Panc1 (cell line): ENCODE measurements around the gene IGIP.

Source experiments
- CTCF ChIP-seq: fragments of 450-650 bp; IDR thresholded peaks from 2 replicates; pipeline ENCODE4 v1.5.1; 2017; ENCODE audit warnings: mild to moderate bottlenecking
- POLR2AphosphoS5 ChIP-seq: IDR thresholded peaks from 2 replicates; pipeline ENCODE4 v1.6.1; 2012; ENCODE audit warnings: mild to moderate bottlenecking, low read depth, low read length, moderate library complexity
- REST ChIP-seq, 2 experiments: IDR thresholded peaks; 2 replicates each; pipeline ENCODE4 v1.6.1; 2011 to 2012; ENCODE audit warnings: low read depth in 2 of 2, control low read depth in 1 of 2, low read length in 1 of 2, mild to moderate bottlenecking in 1 of 2, moderate library complexity in 1 of 2; ENCODE audit not compliant: insufficient read depth in 1 of 2
- SIN3A ChIP-seq: IDR thresholded peaks from 2 replicates; pipeline ENCODE4 v1.6.1; 2012; ENCODE audit warnings: low read depth, mild to moderate bottlenecking, low read length, moderate library complexity, borderline replicate concordance; ENCODE audit not compliant: insufficient read depth

GRCh38 chr5:140165101-140165922, 39.6 kb downstream of the IGIP start:
- no peak for TF ChIP-seq SIN3A
- TF ChIP-seq CTCF: no peak
- TF ChIP-seq POLR2AphosphoS5: no peak
- no peak for TF ChIP-seq REST (IDR thresholded peaks at IDR 0.05; ENCODE audit: insufficient read depth in 1 of 2, low read depth in 2 of 2, low read length in 1 of 2)
